ENCODE measurements around the gene TH.
"Not testable (repeated sequence)": the region's sequence is repeated elsewhere in the genome, so short reads cannot be mapped to it uniquely, and the experiment has no call there.

DNA sequence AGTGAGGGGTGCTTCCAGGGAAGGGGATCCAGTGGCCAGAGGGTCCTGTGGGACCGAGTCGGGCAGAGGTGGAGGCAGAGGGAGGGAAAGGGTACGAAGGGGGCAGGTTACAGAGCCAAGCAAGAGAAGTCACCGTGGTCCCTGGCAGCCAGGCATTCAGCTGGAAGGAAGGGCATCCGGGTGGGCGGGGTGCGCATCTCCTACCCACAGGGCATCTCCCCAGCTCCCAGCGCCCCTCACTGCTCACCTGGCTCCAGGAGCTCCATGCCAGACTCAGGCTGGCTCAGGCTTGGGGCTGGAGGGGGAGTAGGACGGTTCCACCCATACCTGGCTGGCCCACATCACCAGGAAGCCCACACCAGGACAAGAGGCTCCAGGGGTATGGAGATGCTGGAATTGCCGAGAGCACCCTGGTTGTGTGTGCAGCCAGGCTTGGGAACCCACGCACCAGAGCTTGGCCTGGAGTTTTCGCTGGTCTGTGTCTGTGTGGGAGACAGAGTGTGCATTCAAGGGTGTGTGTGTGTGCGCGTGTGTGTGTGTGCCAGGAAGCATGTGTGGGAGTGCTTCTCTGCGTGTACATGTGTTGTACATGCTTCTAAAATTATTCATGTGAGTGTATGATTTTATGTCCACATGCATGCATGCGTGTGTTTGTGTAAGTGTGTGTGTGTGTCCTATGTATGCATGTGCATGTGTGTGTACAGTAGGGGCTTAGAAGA lies 6.6 kb upstream of the TH start:
- not testable (repeated sequence) for TF ChIP-seq POLR2A (IDR thresholded peaks at IDR 0.05; ENCODE audit: low read length); EHMT2 (IDR thresholded peaks at IDR 0.05; ENCODE audit: low read depth); JUN (IDR thresholded peaks at IDR 0.05); EP300 (IDR thresholded peaks at IDR 0.05); PHF8 (IDR thresholded peaks at IDR 0.05; ENCODE audit: borderline replicate concordance, low read depth); CHD4 (IDR thresholded peaks at IDR 0.05; ENCODE audit: borderline replicate concordance)
- TF ChIP-seq, protein P1, sequence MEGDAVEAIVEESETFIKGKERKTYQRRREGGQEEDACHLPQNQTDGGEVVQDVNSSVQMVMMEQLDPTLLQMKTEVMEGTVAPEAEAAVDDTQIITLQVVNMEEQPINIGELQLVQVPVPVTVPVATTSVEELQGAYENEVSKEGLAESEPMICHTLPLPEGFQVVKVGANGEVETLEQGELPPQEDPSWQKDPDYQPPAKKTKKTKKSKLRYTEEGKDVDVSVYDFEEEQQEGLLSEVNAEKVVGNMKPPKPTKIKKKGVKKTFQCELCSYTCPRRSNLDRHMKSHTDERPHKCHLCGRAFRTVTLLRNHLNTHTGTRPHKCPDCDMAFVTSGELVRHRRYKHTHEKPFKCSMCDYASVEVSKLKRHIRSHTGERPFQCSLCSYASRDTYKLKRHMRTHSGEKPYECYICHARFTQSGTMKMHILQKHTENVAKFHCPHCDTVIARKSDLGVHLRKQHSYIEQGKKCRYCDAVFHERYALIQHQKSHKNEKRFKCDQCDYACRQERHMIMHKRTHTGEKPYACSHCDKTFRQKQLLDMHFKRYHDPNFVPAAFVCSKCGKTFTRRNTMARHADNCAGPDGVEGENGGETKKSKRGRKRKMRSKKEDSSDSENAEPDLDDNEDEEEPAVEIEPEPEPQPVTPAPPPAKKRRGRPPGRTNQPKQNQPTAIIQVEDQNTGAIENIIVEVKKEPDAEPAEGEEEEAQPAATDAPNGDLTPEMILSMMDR (IDR thresholded peaks at IDR 0.05), result not testable (repeated sequence)
- TF ChIP-seq, protein P2, sequence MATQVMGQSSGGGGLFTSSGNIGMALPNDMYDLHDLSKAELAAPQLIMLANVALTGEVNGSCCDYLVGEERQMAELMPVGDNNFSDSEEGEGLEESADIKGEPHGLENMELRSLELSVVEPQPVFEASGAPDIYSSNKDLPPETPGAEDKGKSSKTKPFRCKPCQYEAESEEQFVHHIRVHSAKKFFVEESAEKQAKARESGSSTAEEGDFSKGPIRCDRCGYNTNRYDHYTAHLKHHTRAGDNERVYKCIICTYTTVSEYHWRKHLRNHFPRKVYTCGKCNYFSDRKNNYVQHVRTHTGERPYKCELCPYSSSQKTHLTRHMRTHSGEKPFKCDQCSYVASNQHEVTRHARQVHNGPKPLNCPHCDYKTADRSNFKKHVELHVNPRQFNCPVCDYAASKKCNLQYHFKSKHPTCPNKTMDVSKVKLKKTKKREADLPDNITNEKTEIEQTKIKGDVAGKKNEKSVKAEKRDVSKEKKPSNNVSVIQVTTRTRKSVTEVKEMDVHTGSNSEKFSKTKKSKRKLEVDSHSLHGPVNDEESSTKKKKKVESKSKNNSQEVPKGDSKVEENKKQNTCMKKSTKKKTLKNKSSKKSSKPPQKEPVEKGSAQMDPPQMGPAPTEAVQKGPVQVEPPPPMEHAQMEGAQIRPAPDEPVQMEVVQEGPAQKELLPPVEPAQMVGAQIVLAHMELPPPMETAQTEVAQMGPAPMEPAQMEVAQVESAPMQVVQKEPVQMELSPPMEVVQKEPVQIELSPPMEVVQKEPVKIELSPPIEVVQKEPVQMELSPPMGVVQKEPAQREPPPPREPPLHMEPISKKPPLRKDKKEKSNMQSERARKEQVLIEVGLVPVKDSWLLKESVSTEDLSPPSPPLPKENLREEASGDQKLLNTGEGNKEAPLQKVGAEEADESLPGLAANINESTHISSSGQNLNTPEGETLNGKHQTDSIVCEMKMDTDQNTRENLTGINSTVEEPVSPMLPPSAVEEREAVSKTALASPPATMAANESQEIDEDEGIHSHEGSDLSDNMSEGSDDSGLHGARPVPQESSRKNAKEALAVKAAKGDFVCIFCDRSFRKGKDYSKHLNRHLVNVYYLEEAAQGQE (IDR thresholded peaks at IDR 0.05), result not testable (repeated sequence)
- TF ChIP-seq, protein P3, sequence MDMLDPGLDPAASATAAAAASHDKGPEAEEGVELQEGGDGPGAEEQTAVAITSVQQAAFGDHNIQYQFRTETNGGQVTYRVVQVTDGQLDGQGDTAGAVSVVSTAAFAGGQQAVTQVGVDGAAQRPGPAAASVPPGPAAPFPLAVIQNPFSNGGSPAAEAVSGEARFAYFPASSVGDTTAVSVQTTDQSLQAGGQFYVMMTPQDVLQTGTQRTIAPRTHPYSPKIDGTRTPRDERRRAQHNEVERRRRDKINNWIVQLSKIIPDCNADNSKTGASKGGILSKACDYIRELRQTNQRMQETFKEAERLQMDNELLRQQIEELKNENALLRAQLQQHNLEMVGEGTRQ (IDR thresholded peaks at IDR 0.05), result not testable (repeated sequence)

Data from A549 (cell line).